Activated T-helper 2 cell treated with anti-CD3 and anti-CD28 coated beads, Interferon-gamma antibody, Interleukin-2, Interleukin-4, amounts not matched to agents 10 μg/mL and 5 μg/mL and 100 μg/mL, durations not matched to agents 14 hours and 24 hours and 36 hours (primary cell): ENCODE data around the gene PCLO. TPM values are rescaled to one million over a fixed set of nuclear protein-coding genes. Genes with fewer than 3 reads are reported as not detected.

Source experiments
- DNase-seq: peaks from one replicate; pipeline ENCODE4 v3.0.0; 2021; ENCODE audit warnings: low spot score
- H3K27ac Mint-ChIP-seq: one replicate; pipeline ENCODE4 v1.8.0; 2021; ENCODE audit warnings: mixed read lengths
- H3K27me3 Mint-ChIP-seq: one replicate; pipeline ENCODE4 v1.8.0; 2021; ENCODE audit warnings: low read depth, mixed read lengths
- H3K36me3 Mint-ChIP-seq: one replicate; pipeline ENCODE4 v1.8.0; 2021; ENCODE audit warnings: low read depth, mixed read lengths
- H3K4me1 Mint-ChIP-seq: one replicate; pipeline ENCODE4 v1.8.0; 2021; ENCODE audit warnings: low read depth, mixed read lengths
- H3K4me3 Mint-ChIP-seq: one replicate; pipeline ENCODE4 v1.8.0; 2021; ENCODE audit warnings: low read depth, mild to moderate bottlenecking, moderate library complexity, mixed read lengths
- H3K9me3 Mint-ChIP-seq: one replicate; pipeline ENCODE4 v1.8.0; 2021; ENCODE audit warnings: mixed read lengths
- intact Hi-C: fragments of 100-400 bp; cut with micrococcal nuclease; formaldehyde crosslinking; loops from one replicate; pipeline ENCODE4 v1.15.1; 2023
- total RNA-seq: library from RNA; stranded (reverse); gene quantifications from 2 replicates; pipeline ENCODE4 v1.2.3, GENCODE V29; 2022

PCLO gene
- total RNA-seq, 1 donor from 2014 or later = not detected

DNA sequence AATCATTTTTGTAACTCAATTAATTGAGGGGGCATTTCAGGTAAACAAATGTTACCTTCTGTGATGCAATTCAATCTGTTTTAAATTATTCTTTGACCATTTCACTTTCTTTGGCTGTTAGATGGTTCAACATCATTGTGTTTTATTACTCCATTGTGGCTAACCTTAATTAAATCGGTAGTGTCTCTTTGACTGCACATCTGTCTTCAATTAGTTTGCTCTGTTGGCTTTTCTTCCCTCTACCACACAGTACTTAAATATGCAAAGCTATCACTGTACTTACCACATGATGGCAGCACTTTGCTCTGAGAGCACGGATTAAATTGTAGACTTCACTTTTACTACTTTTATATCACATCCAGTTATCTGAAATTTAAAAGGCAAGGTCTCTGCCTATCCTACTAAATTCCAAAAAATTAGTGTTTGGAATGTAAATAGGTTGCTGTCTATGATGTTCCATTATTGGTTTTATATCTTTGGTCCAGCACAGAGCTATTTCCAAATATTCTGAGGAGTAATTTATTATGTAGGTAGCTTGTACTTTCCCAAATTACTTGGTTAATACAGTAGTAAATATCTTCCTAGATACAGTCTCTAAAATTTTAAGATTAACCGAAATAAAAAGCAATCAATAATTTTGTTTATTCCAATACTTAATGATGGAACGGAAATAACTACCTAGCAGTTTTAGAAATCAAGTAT, 352.0 kb downstream of the PCLO start:
- Mint-ChIP-seq H3K36me3 (no peaks in the 10 kb centered on the region), H3K4me1 (no peaks in the 10 kb centered on the region), H3K4me3 (no peak overlapping the region), H3K9me3 (no peaks in the 10 kb centered on the region), H3K27ac (no peak overlapping the region), H3K27me3 (no peaks in the 10 kb centered on the region)
- DNase-seq = no peak
- intact Hi-C loops = no loop called here

DNA sequence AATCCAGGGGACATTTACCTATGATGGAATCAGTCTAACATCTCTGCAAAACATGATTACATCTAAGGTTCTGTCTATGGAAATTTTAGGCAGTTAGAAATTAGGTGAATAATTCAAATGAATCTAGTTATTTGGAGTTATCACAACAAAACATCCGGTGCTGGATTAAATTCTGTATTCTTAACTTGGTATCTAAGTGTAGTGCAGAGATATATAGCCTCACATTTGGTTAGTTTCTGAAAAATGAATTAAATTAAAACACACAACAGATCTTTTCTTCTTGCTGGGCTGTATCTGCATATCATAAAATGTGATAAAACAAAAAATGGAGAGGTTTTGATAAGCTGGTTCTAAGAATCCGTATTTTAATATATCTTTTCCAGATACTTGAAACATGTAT, 354.1 kb downstream of the PCLO start:
- H3K27ac Mint-ChIP-seq = no peak overlapping the region
- no peak overlapping the region for H3K4me3 Mint-ChIP-seq
- intact Hi-C loops = no loop called here
- DNase-seq = no peak
- no peaks in the 10 kb centered on the region for H3K9me3 Mint-ChIP-seq
- no peaks in the 10 kb centered on the region for H3K4me1 Mint-ChIP-seq
- no peaks in the 10 kb centered on the region for H3K27me3 Mint-ChIP-seq
- no peaks in the 10 kb centered on the region for H3K36me3 Mint-ChIP-seq

DNA sequence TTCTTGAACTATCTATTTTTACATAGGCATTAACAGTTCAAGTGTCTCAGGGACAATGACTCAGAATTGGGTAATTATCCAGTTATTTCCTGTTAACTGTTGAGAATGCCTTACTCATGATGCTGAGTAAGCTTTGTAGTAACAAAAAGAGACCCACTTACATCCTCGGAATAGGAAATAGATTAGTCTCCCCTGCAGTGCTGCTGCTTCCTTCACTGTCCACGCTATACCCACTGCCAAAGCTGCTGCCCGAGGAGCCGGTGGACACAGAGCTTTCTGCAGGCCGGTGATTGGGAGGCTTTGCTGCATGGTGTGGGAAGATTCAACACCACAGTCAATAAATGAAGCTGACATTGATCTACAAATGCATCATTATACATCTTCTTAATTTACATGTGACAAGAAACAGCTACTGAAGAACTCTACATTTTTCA, 357.1 kb downstream of the PCLO start:
- H3K36me3 Mint-ChIP-seq = no peaks in the 10 kb centered on the region
- no peaks in the 10 kb centered on the region for H3K27me3 Mint-ChIP-seq
- intact Hi-C loops = no loop called here
- no peaks in the 10 kb centered on the region for H3K4me1 Mint-ChIP-seq
- H3K27ac Mint-ChIP-seq = no peak overlapping the region
- DNase-seq = no peak
- no peak overlapping the region for H3K4me3 Mint-ChIP-seq
- H3K9me3 Mint-ChIP-seq = no peaks in the 10 kb centered on the region

DNA sequence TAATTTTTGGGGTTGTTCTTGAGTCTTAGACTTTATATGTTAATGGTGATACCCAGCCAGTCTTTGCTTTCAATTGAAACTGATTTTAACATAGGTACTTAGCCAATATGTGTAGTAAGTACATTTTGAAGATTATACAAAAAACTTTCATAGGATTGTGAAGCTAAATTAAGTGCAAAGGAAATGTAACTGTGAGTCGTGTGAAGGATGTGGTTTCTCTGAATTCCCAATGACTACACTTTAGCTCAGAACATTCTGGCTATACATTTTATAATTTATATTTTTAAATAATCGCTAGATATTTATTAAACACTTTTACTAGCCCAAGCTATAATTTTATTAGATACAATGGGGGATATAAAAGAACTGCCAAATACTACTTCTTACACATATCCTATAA, 359.3 kb downstream of the PCLO start:
- no peak overlapping the region for H3K4me3 Mint-ChIP-seq
- DNase-seq = no peak
- H3K27me3 Mint-ChIP-seq = no peaks in the 10 kb centered on the region
- H3K4me1 Mint-ChIP-seq = no peaks in the 10 kb centered on the region
- intact Hi-C loops = no loop called here
- no peaks in the 10 kb centered on the region for H3K9me3 Mint-ChIP-seq
- no peak overlapping the region for H3K27ac Mint-ChIP-seq
- H3K36me3 Mint-ChIP-seq = no peaks in the 10 kb centered on the region

DNA sequence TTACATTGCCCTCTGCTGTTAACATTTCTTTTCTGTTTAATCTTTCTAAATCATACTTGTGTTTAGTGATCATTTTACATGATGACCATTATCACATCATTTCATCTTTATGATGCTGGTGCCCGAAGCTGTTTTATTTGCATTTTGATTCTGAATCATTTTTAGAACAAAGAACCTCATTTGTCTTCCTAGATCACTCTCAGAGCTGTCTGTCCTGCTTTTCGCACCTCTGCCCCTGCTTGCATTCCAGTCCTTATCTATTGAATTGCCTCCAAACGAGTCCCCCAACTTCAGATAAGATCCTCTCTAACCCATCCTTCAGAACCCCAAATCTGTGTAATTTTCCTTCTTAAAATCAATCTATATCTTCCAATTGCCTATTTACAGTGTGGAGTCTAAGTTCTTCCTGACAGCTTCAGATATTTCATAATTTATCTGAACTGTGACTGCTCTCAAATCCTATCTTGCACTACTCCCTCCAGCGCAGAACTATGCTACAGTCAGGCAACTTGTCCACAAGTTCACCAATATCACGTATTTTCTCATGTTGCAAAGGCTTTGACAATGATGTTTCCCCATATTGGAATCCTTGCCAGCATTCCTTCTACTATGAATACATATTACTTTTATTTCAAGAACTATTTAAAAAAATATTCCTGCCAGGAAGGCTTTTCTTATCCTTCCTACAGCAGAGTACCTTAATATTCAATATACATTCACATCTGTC, 372.6 kb downstream of the PCLO start:
- Mint-ChIP-seq H3K36me3 (no peaks in the 10 kb centered on the region), H3K9me3 (peaks cover 7% of the 10 kb centered on the region), H3K27ac (no peak overlapping the region), H3K4me3 (no peak overlapping the region), H3K27me3 (no peaks in the 10 kb centered on the region), H3K4me1 (no peaks in the 10 kb centered on the region)
- intact Hi-C loops = no loop called here
- DNase-seq = no peak

DNA sequence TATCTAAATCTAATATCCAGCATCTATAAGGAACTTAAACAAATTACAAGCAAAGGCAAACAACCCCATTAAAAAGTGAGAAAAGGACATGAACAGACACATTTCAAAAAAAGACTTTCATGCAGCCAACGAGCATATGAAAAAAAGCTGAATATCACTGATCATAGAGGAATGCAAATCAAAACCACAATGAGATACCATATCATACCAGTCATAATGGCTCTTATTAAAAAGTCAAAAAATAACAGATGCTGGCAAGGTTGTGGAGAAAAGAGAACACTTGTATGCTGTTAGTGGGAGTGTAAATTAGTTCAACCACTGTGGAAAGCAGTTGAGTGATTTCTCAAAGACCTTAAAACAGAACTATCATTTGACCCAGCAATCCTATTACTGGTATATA, 384.7 kb downstream of the PCLO start:
- Mint-ChIP-seq H3K27ac (no peak overlapping the region), H3K9me3 (peaks cover 3% of the 10 kb centered on the region), H3K4me3 (no peak overlapping the region), H3K4me1 (no peaks in the 10 kb centered on the region), H3K36me3 (no peaks in the 10 kb centered on the region), H3K27me3 (no peaks in the 10 kb centered on the region)
- intact Hi-C loops = no loop called here
- DNase-seq = no peak

DNA sequence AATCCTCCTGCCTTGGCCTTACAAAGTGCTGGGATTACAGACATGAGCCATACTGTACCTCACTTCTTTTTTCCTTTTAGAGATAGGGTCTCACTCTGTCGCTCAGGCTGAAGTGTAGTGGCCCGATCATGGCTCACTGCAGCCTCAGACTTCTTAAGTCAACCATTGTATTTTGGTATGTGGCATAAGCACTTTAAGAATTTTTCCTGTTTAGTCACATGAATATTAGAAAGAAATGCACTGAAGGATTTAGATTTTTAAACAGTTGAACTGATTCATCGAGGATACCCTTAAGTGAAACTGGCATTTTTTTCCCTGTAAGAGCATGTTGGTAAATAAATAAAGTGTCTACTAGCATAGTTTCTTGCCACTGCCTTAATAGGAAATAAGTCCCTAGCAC, 399.8 kb downstream of the PCLO start:
- intact Hi-C loops = no loop called here
- no peak overlapping the region for H3K27ac Mint-ChIP-seq
- H3K9me3 Mint-ChIP-seq = peaks cover 3% of the 10 kb centered on the region
- no peak overlapping the region for H3K4me3 Mint-ChIP-seq
- DNase-seq = no peak
- no peaks in the 10 kb centered on the region for H3K27me3 Mint-ChIP-seq
- no peaks in the 10 kb centered on the region for H3K36me3 Mint-ChIP-seq
- no peaks in the 10 kb centered on the region for H3K4me1 Mint-ChIP-seq

DNA sequence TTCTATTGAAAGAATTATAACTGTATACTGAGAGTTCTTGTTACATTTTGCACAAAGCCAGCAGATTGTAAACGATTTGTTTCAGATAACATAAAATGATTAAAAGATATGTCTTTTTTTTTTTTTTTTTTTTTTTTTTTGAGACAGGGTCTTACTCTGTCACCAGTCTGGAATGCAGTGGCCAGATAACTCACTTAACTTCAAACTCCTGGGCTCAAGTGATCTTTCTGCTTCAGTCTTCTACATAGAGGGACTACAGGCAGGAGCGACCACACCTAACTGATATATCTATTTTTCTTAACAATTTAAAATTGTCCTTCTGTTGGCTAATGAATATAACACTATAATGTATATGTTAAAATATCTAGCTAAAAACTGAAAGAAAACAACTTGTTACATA, 401.9 kb downstream of the PCLO start:
- no peaks in the 10 kb centered on the region for H3K4me1 Mint-ChIP-seq
- intact Hi-C loops = no loop called here
- H3K27me3 Mint-ChIP-seq = no peaks in the 10 kb centered on the region
- H3K4me3 Mint-ChIP-seq = no peak overlapping the region
- no peak overlapping the region for H3K27ac Mint-ChIP-seq
- DNase-seq = no peak
- no peaks in the 10 kb centered on the region for H3K36me3 Mint-ChIP-seq
- H3K9me3 Mint-ChIP-seq = peaks cover 3% of the 10 kb centered on the region

DNA sequence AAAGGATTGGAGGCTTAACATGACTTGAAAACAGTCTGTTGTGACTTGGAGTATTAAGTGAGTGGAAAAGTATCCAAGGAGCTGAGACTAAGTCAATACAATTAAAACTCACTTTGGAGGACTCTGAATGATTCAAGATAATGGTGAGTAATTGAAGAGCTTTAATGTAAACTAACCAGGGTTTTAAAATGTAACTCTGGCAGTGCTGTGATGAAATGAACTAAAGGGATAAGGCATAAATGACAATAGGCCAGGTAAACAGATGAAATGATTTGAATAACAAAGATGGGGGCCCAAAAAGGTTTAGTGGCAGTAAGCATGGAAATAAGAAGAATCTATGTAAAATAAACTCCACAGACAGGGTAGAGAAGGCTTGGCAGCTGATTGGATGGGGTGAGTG, 402.6 kb downstream of the PCLO start:
- H3K36me3 Mint-ChIP-seq = no peaks in the 10 kb centered on the region
- no peak overlapping the region for H3K27ac Mint-ChIP-seq
- H3K4me3 Mint-ChIP-seq = no peak overlapping the region
- H3K9me3 Mint-ChIP-seq = peaks cover 3% of the 10 kb centered on the region
- intact Hi-C loops = no loop called here
- H3K4me1 Mint-ChIP-seq = no peaks in the 10 kb centered on the region
- no peaks in the 10 kb centered on the region for H3K27me3 Mint-ChIP-seq
- no peak for DNase-seq

DNA sequence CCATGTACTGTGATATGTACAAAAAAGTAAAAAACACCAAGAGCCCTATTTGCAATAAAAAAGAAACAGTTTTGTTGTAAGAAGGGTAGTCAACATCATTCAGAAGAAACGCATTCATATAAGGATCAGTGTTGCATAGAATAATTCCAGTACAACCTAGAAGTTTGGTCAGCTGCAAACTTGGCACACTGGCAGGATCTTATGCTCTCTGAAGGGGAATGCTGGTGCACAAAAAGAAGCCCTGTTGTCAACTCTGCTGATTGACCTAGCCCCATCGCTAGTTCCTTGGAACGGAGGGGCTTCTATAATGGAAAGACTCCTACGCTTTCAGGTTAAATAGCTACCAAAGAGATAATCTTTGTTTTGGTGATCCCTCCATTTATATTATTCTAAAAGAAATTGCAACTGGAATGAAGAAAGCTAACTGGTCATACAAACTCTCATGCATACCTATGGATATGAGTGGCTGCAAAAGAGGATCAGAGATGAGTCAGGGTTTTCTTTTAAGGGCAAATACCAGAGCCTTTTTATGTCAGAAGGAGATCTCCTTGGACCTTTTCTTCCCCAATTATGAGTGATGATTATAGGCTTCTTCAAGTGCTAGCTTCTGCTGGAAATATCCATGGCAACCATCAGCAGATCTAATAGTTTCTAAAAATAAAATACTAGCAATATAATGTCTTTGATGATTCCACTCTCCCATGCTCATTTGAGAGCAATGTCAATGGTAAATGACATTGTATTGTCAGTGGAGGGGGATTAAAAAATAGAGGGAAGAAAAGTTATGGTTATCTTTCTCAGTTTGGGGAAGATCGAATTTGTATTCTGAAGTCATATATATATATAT, 406.8 kb downstream of the PCLO start:
- H3K27ac Mint-ChIP-seq = no peak overlapping the region
- H3K4me1 Mint-ChIP-seq = no peaks in the 10 kb centered on the region

DNA sequence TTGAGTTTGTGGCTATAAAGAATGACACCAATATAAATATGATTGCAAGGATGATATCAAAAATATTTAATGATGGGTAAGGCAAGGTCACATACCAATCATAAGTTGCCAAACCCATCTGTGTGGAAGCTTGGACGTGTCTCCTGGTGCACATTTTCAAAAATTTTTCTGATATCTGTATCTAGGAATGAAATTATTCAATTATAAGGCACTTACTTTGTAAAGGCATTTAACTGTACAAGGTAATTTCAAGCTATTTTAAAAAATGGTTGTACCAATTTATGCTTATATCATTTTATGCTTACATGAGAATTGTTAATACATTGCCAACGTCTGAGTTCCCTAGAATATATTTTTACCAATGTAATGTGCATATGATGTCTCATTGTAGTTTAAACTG, 412.7 kb downstream of the PCLO start:
- Mint-ChIP-seq H3K27me3 (no peaks in the 10 kb centered on the region), H3K4me3 (no peak overlapping the region), H3K36me3 (no peaks in the 10 kb centered on the region), H3K9me3 (peaks cover 4% of the 10 kb centered on the region), H3K4me1 (no peaks in the 10 kb centered on the region), H3K27ac (no peak overlapping the region)
- intact Hi-C loops = no loop called here
- DNase-seq = no peak

More for the DNA sequence above, 406.8 kb downstream of the PCLO start:
- no peak for DNase-seq
- H3K9me3 Mint-ChIP-seq = no peaks in the 10 kb centered on the region
- no peaks in the 10 kb centered on the region for H3K27me3 Mint-ChIP-seq
- H3K36me3 Mint-ChIP-seq = no peaks in the 10 kb centered on the region
- intact Hi-C loops = no loop called here
- no peak overlapping the region for H3K4me3 Mint-ChIP-seq

DNA sequence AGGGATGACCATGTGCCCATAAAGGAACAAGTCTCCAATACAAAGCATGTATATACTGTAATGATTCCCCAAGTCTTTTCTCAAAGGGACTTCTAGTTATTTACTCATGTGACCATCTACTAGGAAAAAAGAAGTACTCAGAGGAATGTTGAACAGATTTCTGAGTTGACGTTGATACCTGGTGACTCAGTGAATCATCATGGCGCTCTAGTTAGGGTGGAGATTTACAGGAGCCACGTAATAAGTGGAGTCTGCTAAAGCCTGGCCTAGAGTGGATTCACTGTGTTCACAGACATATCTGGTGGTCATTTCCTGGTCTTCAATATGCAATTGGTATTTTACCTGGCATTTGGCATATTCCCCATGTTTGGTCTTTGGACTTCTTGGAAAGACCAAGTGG, 416.9 kb downstream of the PCLO start:
- H3K4me1 Mint-ChIP-seq = no peaks in the 10 kb centered on the region
- no peaks in the 10 kb centered on the region for H3K36me3 Mint-ChIP-seq
- no peak for DNase-seq
- intact Hi-C loops = no loop called here
- peaks cover 9% of the 10 kb centered on the region for H3K9me3 Mint-ChIP-seq
- H3K27ac Mint-ChIP-seq = no peak overlapping the region
- H3K4me3 Mint-ChIP-seq = no peak overlapping the region
- H3K27me3 Mint-ChIP-seq = no peaks in the 10 kb centered on the region

DNA sequence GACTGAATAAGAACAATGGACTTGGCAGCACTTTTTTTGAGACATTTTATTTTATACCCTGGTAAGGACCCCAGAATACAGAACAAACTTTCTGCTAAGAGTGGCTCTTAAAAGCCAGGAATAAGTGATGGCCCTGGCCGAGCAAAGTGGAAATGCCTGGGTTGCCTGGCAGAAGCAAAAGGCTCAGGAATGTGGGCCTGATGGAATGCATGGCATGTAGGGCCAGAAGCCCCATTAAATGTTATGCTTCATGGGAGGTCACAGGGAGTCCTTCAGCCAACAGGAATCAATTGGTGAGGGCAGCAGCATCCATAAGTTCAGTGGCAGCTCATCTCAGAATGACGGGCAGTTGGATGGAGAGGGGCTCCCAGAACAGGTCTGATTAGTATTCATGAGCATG, 417.6 kb downstream of the PCLO start:
- Mint-ChIP-seq H3K4me3 (no peak overlapping the region), H3K4me1 (no peaks in the 10 kb centered on the region), H3K27me3 (no peaks in the 10 kb centered on the region), H3K36me3 (no peaks in the 10 kb centered on the region), H3K9me3 (peaks cover 9% of the 10 kb centered on the region), H3K27ac (no peak overlapping the region)
- no peak for DNase-seq
- intact Hi-C loops = no loop called here
